NCI-H187 (cell line): ENCODE measurements around the gene PHKG2.

ENCODE experiments used
- DNase-seq, 2 experiments: peaks; one replicate each; lab custom pipeline; 2025; lab: John Stamatoyannopoulos, UW

The PHKG2 gene

GRCh38 chr16:30775392-30776188 lies 27.4 kb downstream of the PHKG2 start:
- peak; percentile 10 to 11 for DNase-seq

GRCh38 chr16:30777591-30778297 lies 29.5 kb downstream of the PHKG2 start:
- DNase-seq = no peak

GRCh38 chr16:30778549-30779244 lies 30.5 kb downstream of the PHKG2 start:
- no peak for DNase-seq

- DNase-seq = no peak
Observed at GRCh38 chr16:30779596-30779995, 31.4 kb downstream of the PHKG2 start.

DNA sequence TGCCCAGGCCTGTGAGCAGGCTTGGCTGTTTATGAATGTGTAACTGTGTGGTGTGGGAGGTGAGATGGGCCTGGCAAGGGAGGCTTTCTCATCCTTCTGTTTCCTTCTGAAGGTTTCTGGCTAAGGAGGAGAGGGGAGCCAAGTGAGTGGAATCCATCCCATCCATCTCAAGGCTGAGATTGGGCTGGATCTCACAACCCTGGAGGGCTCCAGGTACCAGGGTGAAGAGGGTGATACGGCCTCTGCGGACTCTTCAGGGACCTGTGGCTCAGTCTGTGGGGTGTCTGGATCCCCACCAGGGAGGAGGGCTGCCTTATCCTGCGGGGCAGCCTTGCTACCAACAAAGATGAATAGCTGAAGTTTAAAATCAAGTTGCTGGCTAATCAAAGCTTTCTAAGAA lies 31.8 kb downstream of the PHKG2 start:
- DNase-seq = no peak

GRCh38 chr16:30780549-30780948 lies 32.3 kb downstream of the PHKG2 start:
- DNase-seq = no peak

GRCh38 chr16:30782486-30783279 lies 34.5 kb downstream of the PHKG2 start:
- no peak for DNase-seq

DNA sequence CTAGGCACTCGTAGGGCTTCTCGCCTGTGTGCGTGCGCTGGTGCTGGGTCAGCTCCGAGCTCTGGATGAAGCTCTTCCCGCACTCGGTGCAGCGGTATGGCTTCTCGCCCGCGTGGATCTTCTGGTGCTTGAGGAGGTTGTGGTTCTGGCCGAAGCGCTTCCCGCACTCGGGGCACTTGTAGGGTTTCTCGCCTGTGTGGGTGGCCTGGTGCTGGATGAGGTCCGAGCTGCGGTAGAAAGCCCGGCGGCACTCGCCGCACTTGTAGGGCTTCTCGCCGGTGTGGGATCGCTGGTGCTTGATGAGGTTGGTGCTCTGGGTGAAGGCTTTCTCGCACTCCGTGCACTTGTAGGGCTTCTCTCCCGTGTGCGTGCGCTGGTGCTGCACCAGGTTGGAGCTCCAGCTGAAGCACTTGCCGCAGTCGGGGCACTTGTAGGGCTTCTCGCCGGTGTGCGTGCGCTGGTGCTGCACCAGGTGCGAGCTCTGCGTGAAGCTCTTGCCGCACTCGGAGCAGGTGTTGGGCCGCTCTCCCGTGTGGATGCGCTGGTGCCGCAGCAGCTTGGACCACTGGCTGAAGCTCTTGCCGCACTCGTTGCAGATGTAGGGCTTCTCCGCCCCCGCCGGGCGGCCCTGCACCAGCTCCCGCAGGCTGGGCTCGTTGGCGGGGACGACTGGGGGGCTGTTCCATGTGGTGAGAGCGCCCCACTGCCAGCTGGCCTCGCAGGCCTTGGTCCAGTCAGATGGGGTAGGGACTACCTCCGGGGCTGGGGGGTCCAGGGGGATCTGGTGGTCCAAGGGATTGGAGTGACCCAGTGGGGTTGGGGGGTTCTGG lies 35.3 kb downstream of the PHKG2 start:
- DNase-seq = no peak

GRCh38 chr16:30784215-30784614 lies 36.0 kb downstream of the PHKG2 start:
- DNase-seq = no peak

DNA sequence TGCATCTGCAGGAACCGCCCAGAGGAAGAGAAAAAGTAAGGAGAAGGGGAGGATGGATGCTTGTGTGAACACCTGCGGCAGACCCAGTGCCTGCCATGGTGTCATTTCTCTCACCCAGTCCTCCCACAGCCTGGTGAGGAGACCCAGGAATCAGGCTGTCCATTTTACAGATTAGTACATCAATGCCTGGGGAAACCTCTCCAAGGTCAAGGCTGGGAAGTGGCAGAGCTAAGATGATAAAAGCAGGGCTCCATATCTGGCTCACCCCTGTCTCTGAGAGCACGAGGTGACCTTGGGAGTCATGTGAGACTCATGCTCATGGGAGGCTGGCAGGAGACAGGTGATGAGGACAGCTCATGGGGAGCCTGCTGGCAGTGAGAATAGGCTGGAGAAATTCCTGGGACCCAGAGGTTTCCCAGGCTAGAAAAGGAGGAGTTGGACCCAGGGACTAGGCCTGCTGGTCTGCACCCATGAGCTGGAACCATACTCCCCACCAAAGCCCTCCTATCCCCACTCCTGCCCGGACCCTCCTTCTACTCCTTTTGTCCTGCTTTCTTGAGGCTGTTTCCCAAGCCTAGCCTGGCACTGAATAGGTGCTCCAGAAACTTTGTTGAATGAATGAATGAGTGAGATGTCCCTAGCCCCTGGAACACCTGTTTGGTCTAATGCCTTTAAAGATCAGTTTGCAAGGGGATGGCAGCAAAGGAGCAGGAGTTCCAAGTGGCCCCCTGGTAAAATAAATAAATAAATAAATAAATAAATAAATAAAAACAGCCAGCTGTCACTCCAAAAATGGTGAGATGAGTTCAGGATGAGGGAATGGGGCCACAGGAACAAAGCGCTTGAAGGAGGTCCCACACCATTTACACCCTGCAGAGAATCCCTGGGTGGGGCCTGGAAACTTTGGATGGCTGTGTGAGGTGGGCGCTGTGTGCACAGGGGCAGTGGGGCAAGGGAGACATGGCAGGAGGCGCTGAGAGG lies 37.2 kb downstream of the PHKG2 start:
- DNase-seq = no peak

- DNase-seq = no peak
Observed at GRCh38 chr16:30786115-30786935, 38.1 kb downstream of the PHKG2 start.

DNA sequence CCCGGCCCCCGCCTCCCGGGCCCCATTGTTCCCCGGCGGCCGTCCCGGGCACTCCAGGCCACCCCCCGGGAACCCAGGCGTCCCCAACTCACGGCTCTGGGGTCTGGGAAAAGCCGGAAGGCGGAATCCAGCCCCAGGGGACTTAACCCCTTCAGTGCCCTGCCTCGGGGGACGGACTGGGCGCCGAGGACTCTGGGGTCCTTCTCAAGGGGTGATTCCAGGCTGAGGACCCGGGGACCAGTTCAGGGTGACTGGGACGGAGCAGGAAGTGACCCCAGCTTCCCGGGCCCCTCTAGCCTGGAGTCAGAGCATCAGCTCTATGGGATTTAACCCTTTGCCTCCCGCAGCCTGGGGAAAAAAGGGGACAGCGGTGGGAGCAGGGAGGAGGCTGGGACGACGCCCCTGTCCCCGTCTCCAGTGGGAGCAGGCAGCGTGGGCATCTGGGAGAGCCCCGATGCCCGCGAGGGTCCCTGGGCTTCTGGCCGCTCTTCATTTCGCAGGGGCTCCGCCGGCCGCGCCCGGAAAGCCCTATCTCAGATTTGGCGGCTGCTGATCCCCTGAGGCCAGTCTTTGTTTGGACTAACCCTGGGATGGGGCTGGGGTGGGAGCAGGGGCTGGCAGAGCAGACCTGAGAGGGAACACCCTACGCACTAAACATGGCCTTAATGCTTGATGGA lies 38.8 kb downstream of the PHKG2 start, which contains the start of gene ZNF629:
Gene ZNF629 (minus strand): TSS at position 270 of the 677 bp plus-strand sequence. CDS start 2,723 bp downstream, outside the sequence.
- peak; percentile 7 to 9 for DNase-seq

DNA sequence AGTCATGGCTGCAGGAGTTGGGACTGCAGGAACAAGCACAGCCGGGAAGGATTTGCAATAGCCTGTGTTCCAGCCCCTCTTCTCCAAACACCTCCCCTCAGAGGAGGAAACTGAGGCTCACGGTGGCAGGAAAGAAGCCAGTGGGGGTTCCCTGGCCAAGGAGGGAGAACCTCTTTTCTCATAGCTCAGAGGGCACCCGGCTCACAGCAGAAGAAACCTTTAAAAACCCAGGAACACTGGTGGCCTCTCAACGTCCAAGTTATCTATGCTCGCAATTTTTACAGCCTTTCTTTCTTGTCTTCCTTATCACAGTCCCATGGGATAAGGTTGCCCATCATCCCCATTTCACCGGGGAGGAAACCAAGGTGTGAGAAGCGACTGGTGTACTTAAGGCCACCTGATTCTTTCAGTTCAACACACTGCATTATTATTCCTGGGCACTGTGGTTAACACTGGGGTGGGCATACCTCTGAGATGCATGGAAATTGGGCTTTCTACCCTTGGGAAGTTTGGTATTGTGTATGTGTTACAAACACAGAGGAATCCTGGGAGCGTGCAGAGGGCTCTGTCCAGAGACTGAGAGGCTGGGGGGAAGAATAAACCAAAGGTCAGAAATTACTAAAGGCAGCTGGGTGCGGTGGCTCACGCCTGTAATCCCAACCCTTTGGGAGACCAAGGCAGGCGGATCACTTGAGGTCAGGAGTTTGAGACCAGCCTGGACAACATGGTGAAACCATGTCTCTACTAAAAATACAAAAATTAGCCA lies 39.6 kb downstream of the PHKG2 start:
- DNase-seq = no peak

DNA sequence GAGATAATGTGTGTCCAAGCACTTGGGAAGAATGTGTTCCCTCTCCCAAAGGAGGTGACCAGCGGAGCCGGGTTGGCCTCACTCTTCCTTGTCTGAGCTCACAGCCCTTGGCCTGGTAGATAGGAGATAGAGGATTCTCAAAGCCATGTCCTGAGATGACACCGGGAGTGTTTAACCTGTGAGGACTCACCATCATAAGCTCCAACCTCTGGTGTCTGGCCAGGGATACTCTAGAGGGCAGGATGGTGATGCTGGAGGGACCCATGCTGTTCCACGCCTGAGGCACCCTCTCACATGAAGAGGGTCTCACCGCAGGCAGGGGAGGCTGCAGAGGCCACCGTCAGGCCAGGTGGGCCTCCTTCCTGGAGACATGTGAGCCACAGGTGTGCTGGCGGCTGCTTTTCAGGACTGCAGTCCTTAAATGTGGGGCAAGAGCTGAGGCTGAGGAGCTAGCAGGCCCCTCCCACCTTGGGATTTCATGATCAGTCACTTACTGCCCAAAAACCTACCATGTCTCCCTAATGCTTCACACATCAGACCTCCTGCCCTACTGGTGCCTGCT lies 45.4 kb downstream of the PHKG2 start:
- no peak for DNase-seq

DNA sequence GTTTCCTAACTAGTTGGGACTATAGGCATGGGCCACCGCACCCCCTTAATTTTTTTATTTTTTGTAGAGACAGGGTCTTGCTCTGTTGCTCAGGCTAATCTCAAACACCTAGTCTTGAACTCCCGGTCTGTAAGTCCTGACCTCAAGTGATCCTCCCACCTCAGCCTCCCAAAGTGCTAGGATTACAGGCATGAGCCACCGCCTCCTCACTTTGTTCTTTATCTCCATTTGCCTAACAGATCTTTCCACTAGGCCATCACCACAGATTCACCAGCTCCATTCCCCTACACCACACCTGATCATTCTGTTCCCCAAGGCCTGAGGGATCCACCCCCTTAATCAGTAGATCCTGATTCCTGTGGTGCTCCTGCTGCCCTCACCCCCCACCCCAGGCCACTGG lies 46.4 kb downstream of the PHKG2 start:
- DNase-seq = no peak

DNA sequence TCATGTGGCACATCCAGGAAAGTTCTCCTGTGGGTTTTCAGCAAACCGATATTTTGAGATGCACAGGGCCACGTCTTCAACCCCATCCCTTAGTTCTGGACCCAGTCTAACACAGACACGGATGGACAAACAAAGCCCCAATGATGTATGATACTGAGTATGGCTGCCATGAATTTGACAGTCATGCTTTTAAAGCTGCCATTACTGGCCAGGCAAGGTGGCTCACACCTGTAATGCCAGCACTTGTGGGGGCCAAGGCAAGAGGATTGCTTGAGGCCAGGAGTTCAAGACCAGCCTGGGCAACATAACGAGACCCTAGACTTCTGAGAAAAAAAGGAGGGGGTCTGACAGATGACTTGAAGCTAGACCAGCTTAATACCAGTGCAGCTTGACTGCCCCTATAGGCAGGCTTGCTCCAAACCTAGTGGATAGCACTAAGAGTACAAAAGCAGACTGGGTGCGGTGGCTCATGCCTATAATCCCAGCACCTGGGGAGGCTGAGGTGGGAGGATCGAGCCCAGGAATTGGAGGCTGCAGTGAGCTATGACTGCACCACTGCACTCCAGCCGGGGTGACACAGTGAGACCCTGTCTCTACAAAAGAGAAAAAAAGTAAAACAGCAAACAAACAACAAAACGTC lies 49.6 kb downstream of the PHKG2 start:
- no peak for DNase-seq
